Measurements from ENCODE around the gene OR2M4. TPM values are rescaled to one million over a fixed set of nuclear protein-coding genes. Genes with fewer than 3 reads are reported as not detected.

OR2M4 gene, protein sequence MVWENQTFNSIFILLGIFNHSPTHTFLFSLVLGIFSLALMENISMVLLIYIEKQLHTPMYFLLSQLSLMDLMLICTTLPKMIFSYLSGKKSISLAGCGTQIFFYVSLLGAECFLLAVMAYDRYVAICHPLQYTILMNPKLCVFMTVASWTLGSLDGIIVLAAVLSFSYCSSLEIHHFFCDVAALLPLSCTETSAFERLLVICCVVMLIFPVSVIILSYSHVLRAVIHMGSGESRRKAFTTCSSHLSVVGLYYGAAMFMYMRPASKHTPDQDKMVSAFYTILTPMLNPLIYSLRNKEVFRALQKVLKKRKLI
- polyA plus RNA-seq, result not detected
- long read RNA-seq, donor 1, result 0 reads
- long read RNA-seq, donor 2, result 0 reads
- long read RNA-seq, donor 3, result 0 reads
- long read RNA-seq, donor 4, result 0 reads
- long read RNA-seq, donor 5, result 0 reads
- long read RNA-seq, donor 6, result 0 reads
- long read RNA-seq, donor 7, result 0 reads
- long read RNA-seq, donor 8, result 0 reads
- long read RNA-seq, donor 9, result 0 reads
- long read RNA-seq, donor 10, result 0 reads

DNA sequence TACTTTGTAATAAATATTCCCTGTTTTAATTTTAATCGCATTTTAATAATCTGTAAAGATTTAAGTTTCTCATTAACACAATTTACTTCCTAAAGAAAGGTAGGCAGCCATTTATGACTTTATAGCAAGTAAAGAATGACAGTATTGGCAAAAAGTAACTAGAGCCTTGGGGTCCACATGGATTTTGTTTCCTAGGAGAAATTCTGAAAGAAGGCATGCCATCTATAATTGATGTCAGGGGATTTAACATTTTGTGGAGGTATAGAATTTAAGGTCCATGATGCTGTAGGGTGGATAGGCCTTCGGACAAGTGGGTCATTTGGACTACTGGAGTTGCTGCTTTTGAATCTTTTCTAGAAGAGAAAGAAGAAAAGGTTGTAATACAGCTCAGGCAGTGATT is at the start of gene OR2M4:
Gene OR2M4, plus strand, starts transcription at position 301 of the 400 bp plus-strand sequence. CDS start 7,512 bp downstream, outside the sequence.
- 65 to 80% (median 73%) methylated on average over 2 of the region's 2 CpGs for WGBS, 3 donors
- no peaks in the 10 kb centered on the region for H3K27me3 ChIP-seq (ENCODE audit: control insufficient read depth in 3 of 3, insufficient read depth in 3 of 3, low read length in 3 of 3)
- no peak for DNase-seq
- peaks cover 0 to 17% of the 10 kb centered on the region in 2 donors for H3K9me3 ChIP-seq (ENCODE audit: control insufficient read depth in 2 of 2, insufficient read depth in 1 of 2, low read depth in 1 of 2, low read length in 1 of 2)
- no peaks in the 10 kb centered on the region for H3K4me1 ChIP-seq (ENCODE audit: control insufficient read depth in 3 of 3, insufficient read depth in 2 of 3, low read depth in 1 of 3, low read length in 2 of 3)
- no peak for FAIRE-seq
- no peak within 1 kb of the TSS for H3K27ac ChIP-seq (ENCODE audit: low read depth in 1 of 3, low read length in 2 of 3)
- no peak within 1 kb of the TSS for H3K4me3 ChIP-seq (ENCODE audit: low read depth in 1 of 3, low read length in 3 of 3)
- no peaks in the 10 kb centered on the region for H3K36me3 ChIP-seq (ENCODE audit: control insufficient read depth in 3 of 3, insufficient read depth in 2 of 3, low read depth in 1 of 3, low read length in 3 of 3)

DNA sequence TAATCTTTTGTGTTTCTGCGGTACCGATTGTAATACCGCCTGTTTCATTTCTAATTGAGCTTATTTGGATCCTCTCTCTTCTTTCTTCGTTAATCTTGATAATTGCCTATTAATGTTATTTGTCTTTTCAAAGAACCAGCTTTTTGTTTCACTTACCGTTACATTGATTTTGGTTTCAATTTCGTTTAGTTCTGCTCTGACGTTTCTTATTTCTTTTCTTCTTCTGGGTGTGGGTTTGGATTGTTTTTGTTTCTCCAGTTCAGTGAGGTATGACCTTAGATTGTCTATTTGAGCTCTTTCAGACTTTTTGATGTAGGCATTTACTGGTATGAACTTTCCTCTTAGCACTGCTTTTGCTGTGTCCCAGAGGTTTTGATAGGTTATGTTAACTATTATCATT is 47.2 kb upstream of the OR2M4 start:
- H3K27ac ChIP-seq (ENCODE audit: low read depth in 1 of 3, low read length in 2 of 3), result no peak overlapping the region
- peaks cover 0 to 12% of the 10 kb centered on the region in 2 donors for H3K9me3 ChIP-seq (ENCODE audit: control insufficient read depth in 2 of 2, insufficient read depth in 1 of 2, low read depth in 1 of 2, low read length in 1 of 2)
- H3K27me3 ChIP-seq (ENCODE audit: control insufficient read depth in 3 of 3, insufficient read depth in 3 of 3, low read length in 3 of 3), result no peaks in the 10 kb centered on the region
- no peak overlapping the region for H3K4me3 ChIP-seq (ENCODE audit: low read depth in 1 of 3, low read length in 3 of 3)
- H3K36me3 ChIP-seq (ENCODE audit: control insufficient read depth in 3 of 3, insufficient read depth in 2 of 3, low read depth in 1 of 3, low read length in 3 of 3), result no peaks in the 10 kb centered on the region
- FAIRE-seq (no peak), DNase-seq (no peak)
- WGBS, 3 donors, result 57 to 64% (median 61%) methylated on average over 7 of the region's 7 CpGs
- H3K4me1 ChIP-seq (ENCODE audit: control insufficient read depth in 3 of 3, insufficient read depth in 2 of 3, low read depth in 1 of 3, low read length in 2 of 3), result no peaks in the 10 kb centered on the region

DNA sequence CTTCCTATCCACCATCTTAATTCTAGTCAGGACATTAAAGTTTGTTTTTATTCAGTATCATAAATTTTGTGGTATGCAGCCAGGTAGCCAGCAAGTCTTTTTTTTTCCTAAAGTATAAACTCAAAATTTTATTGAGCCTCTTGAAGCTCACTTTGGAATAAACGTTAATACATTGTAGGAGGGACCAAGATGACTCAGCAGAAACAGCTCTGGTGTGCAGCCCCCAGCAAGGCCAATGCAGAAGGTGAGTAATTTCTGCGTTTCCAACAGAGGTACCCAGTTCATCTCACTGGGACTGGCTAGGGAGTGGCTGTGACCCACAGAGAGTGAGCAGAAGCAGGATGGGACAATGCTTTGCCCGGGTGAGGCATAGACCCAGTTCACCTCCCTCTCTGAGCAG is 43.9 kb upstream of the OR2M4 start:
- WGBS, 3 donors, result 50 to 78% (median 67%) methylated on average over 3 of the region's 3 CpGs
- FAIRE-seq (no peak), DNase-seq (no peak)

DNA sequence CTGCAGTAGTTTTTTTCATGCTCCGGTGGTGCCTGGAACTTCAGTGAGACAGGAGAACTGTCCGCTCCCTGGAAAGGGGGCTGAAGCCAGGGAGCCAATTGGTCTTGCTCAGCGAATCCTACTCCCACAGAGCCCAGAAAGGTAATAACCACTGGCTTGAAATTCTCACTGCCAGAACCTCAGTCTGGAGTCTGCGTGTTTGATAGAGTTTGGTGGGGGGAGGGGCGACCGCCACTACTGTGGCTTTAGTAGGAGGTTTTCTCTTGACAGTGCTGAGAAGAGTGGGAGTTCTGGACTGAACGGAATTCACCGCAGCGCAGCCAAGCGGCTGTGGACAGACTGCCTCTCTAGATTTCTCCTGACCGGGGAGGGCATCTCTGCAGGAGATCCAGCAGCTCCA is 42.2 kb upstream of the OR2M4 start:
- no peaks in the 10 kb centered on the region for H3K4me1 ChIP-seq (ENCODE audit: control insufficient read depth in 3 of 3, insufficient read depth in 2 of 3, low read depth in 1 of 3, low read length in 2 of 3)
- no peak for FAIRE-seq
- 49 to 58% (median 56%) methylated on average over 11 of the region's 11 CpGs for WGBS, 3 donors

More for the DNA sequence above, 43.9 kb upstream of the OR2M4 start:
- Histone ChIP-seq H3K9me3 (ENCODE audit: control insufficient read depth in 2 of 2, insufficient read depth in 1 of 2, low read depth in 1 of 2, low read length in 1 of 2) (peaks cover 0 to 19% of the 10 kb centered on the region in 2 donors), H3K4me1 (ENCODE audit: control insufficient read depth in 3 of 3, insufficient read depth in 2 of 3, low read depth in 1 of 3, low read length in 2 of 3) (no peaks in the 10 kb centered on the region), H3K36me3 (ENCODE audit: control insufficient read depth in 3 of 3, insufficient read depth in 2 of 3, low read depth in 1 of 3, low read length in 3 of 3) (no peaks in the 10 kb centered on the region), H3K27ac (ENCODE audit: low read depth in 1 of 3, low read length in 2 of 3) (no peak overlapping the region), H3K4me3 (ENCODE audit: low read depth in 1 of 3, low read length in 3 of 3) (no peak overlapping the region), H3K27me3 (ENCODE audit: control insufficient read depth in 3 of 3, insufficient read depth in 3 of 3, low read length in 3 of 3) (no peaks in the 10 kb centered on the region)

DNA sequence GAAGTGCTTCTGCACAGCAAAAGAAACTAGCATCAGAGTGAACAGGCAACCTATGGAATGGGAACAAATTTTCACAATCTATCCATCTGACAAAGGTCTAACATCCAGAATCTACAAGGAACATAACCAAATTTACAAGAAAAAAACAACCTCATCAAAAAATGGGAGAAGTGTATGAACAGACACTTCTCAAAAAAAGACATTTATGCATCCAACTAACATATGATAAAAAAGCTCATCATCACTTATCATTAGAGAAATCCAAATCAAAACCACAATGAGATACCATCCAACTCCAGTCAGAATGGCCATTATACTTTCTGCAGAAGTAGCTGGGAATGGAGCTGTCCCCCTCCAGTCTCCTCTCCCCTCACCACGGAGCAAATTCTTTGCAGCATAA is 37.1 kb upstream of the OR2M4 start:
- 63 to 72% (median 65%) methylated on average over 1 of the region's 1 CpG for WGBS, 3 donors
- no peak for FAIRE-seq
- no peaks in the 10 kb centered on the region for H3K4me1 ChIP-seq (ENCODE audit: control insufficient read depth in 3 of 3, insufficient read depth in 2 of 3, low read depth in 1 of 3, low read length in 2 of 3)

More for the DNA sequence above, 42.2 kb upstream of the OR2M4 start:
- no peak overlapping the region for H3K27ac ChIP-seq (ENCODE audit: low read depth in 1 of 3, low read length in 2 of 3)
- no peaks in the 10 kb centered on the region for H3K36me3 ChIP-seq (ENCODE audit: control insufficient read depth in 3 of 3, insufficient read depth in 2 of 3, low read depth in 1 of 3, low read length in 3 of 3)
- no peaks in the 10 kb centered on the region for H3K27me3 ChIP-seq (ENCODE audit: control insufficient read depth in 3 of 3, insufficient read depth in 3 of 3, low read length in 3 of 3)
- no peak for DNase-seq
- peaks cover 0 to 19% of the 10 kb centered on the region in 2 donors for H3K9me3 ChIP-seq (ENCODE audit: control insufficient read depth in 2 of 2, insufficient read depth in 1 of 2, low read depth in 1 of 2, low read length in 1 of 2)
- H3K4me3 ChIP-seq (ENCODE audit: low read depth in 1 of 3, low read length in 3 of 3), result no peak overlapping the region

DNA sequence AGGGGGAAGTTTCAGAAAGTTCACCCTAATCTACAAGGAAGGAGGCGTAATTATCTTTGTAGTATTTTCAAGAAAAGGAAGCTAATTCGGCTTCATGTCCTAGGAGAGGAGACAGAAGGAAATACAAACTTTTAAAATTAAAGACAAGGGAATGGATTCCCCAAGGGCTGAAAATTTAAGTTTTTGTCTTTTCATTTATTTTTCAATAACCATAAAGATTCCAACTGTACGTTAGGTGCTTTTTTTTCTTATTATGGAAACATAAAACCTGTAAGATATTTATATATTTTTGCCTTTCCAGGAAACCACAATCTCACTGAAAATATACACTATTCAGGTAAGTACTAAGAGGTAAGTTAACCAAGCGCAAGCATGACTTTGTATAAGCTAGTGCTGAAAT is 34.3 kb upstream of the OR2M4 start, which contains the start of gene OR2M3:
Gene OR2M3, plus strand, starts transcription at position 301 of the 400 bp plus-strand sequence. CDS start 5,803 bp downstream, outside the sequence.
- Histone ChIP-seq H3K27ac (ENCODE audit: low read depth in 1 of 3, low read length in 2 of 3) (no peak within 1 kb of the TSS), H3K4me1 (ENCODE audit: control insufficient read depth in 3 of 3, insufficient read depth in 2 of 3, low read depth in 1 of 3, low read length in 2 of 3) (no peaks in the 10 kb centered on the region), H3K4me3 (ENCODE audit: low read depth in 1 of 3, low read length in 3 of 3) (no peak within 1 kb of the TSS), H3K9me3 (ENCODE audit: control insufficient read depth in 2 of 2, insufficient read depth in 1 of 2, low read depth in 1 of 2, low read length in 1 of 2) (peaks cover 0 to 3% of the 10 kb centered on the region in 2 donors), H3K27me3 (ENCODE audit: control insufficient read depth in 3 of 3, insufficient read depth in 3 of 3, low read length in 3 of 3) (no peaks in the 10 kb centered on the region), H3K36me3 (ENCODE audit: control insufficient read depth in 3 of 3, insufficient read depth in 2 of 3, low read depth in 1 of 3, low read length in 3 of 3) (no peaks in the 10 kb centered on the region)
- no peak for FAIRE-seq
- DNase-seq, result no peak
- 55 to 72% (median 60%) methylated on average over 4 of the region's 4 CpGs for WGBS, 3 donors

More for the DNA sequence above, 37.1 kb upstream of the OR2M4 start:
- DNase-seq, result no peak
- Histone ChIP-seq H3K4me3 (ENCODE audit: low read depth in 1 of 3, low read length in 3 of 3) (no peak overlapping the region), H3K9me3 (ENCODE audit: control insufficient read depth in 2 of 2, insufficient read depth in 1 of 2, low read depth in 1 of 2, low read length in 1 of 2) (peaks cover 0 to 9% of the 10 kb centered on the region in 2 donors), H3K27ac (ENCODE audit: low read depth in 1 of 3, low read length in 2 of 3) (no peak overlapping the region), H3K36me3 (ENCODE audit: control insufficient read depth in 3 of 3, insufficient read depth in 2 of 3, low read depth in 1 of 3, low read length in 3 of 3) (no peaks in the 10 kb centered on the region), H3K27me3 (ENCODE audit: control insufficient read depth in 3 of 3, insufficient read depth in 3 of 3, low read length in 3 of 3) (no peaks in the 10 kb centered on the region)

DNA sequence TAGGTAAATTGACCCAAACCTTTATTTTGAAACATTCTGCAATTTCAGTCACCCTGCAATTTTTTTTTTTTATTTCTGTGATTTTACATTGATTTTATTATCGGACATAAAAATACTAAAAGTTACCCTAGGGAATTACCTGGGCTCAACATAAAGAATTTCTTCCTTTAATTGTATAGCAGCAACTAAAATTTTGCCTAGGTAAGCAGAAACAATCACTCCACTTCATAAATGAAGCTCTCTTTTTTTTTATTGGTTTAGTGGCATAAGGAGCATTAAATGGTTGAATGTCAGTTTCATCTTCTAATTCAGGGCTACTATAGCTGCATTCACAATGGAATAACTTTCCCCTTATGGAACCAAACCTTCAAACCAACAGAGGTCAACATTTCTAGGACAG is 15.3 kb upstream of the OR2M4 start:
- H3K9me3 ChIP-seq (ENCODE audit: control insufficient read depth in 2 of 2, insufficient read depth in 1 of 2, low read depth in 1 of 2, low read length in 1 of 2), result no peaks in the 10 kb centered on the region
- no peaks in the 10 kb centered on the region for H3K4me1 ChIP-seq (ENCODE audit: control insufficient read depth in 3 of 3, insufficient read depth in 2 of 3, low read depth in 1 of 3, low read length in 2 of 3)
- FAIRE-seq (no peak), DNase-seq (no peak)
- no peak overlapping the region for H3K4me3 ChIP-seq (ENCODE audit: low read depth in 1 of 3, low read length in 3 of 3)
- H3K36me3 ChIP-seq (ENCODE audit: control insufficient read depth in 3 of 3, insufficient read depth in 2 of 3, low read depth in 1 of 3, low read length in 3 of 3), result no peaks in the 10 kb centered on the region
- H3K27me3 ChIP-seq (ENCODE audit: control insufficient read depth in 3 of 3, insufficient read depth in 3 of 3, low read length in 3 of 3), result no peaks in the 10 kb centered on the region
- WGBS, 3 donors, result 93 to 97% (median 93%) methylated on average over 1 of the region's 1 CpG
- no peak overlapping the region for H3K27ac ChIP-seq (ENCODE audit: low read depth in 1 of 3, low read length in 2 of 3)

DNA sequence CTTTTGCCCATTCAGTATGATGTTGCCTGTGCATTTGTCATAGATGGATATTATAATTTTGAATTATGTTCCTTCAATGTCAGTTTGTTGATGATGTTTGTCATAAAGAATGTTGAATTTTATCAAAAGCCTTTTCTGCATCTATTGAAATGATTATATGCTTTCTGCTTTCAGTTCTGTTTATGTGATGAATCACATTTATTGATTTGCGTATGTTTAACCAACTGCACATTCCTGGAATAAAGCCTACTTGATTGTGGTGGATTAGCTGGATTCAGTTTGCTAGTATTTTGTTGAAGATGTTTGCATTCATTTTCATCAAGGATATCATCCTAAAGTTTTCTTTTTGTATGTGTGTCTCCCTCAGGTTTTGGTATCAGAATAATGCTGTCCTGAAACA is 5.7 kb upstream of the OR2M4 start:
- Histone ChIP-seq H3K27ac (ENCODE audit: low read depth in 1 of 3, low read length in 2 of 3) (no peak overlapping the region), H3K4me1 (ENCODE audit: control insufficient read depth in 3 of 3, insufficient read depth in 2 of 3, low read depth in 1 of 3, low read length in 2 of 3) (no peaks in the 10 kb centered on the region), H3K9me3 (ENCODE audit: control insufficient read depth in 2 of 2, insufficient read depth in 1 of 2, low read depth in 1 of 2, low read length in 1 of 2) (peaks cover 0 to 19% of the 10 kb centered on the region in 2 donors), H3K36me3 (ENCODE audit: control insufficient read depth in 3 of 3, insufficient read depth in 2 of 3, low read depth in 1 of 3, low read length in 3 of 3) (no peaks in the 10 kb centered on the region), H3K4me3 (ENCODE audit: low read depth in 1 of 3, low read length in 3 of 3) (no peak overlapping the region), H3K27me3 (ENCODE audit: control insufficient read depth in 3 of 3, insufficient read depth in 3 of 3, low read length in 3 of 3) (no peaks in the 10 kb centered on the region)
- DNase-seq (no peak), FAIRE-seq (no peak)
- 78 to 80% (median 79%) methylated on average over 1 of the region's 1 CpG for WGBS, 3 donors
